ENCODE measurements around the gene SRP68.
"Not testable (repeated sequence)": the region's sequence is repeated elsewhere in the genome, so short reads cannot be mapped to it uniquely, and the experiment has no call there.

SRP68 gene

DNA sequence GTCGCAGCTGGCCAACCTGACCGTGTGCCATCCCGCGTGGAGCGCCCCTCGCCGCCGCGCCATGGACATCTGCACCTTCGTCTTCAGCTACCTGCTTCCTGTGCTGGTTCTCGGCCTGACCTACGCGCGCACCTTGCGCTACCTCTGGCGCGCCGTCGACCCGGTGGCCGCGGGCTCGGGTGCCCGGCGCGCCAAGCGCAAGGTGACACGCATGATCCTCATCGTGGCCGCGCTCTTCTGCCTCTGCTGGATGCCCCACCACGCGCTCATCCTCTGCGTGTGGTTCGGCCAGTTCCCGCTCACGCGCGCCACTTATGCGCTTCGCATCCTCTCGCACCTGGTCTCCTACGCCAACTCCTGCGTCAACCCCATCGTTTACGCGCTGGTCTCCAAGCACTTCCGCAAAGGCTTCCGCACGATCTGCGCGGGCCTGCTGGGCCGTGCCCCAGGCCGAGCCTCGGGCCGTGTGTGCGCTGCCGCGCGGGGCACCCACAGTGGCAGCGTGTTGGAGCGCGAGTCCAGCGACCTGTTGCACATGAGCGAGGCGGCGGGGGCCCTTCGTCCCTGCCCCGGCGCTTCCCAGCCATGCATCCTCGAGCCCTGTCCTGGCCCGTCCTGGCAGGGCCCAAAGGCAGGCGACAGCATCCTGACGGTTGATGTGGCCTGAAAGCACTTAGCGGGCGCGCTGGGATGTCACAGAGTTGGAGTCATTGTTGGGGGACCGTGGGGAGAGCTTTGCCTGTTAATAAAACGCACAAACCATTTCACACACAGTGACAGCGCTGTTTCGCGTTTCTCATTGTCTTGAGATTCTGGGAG lies 4.7 kb upstream of the SRP68 start:
- H3K4me3 ChIP-seq (ENCODE audit: low read depth in 1 of 2, low read length in 2 of 2): peak overlapping the region in 1 of 2 donors; percentile 48
- peaks cover 63 to 64% of the 10 kb centered on the region in 2 donors for H3K27me3 ChIP-seq (ENCODE audit: control insufficient read depth in 1 of 2, insufficient read depth in 2 of 2, low read length in 2 of 2)
- no peak overlapping the region for H3K9ac ChIP-seq (ENCODE audit: low read depth in 1 of 2, low read length in 2 of 2)
- H3K4me1 ChIP-seq (ENCODE audit: control insufficient read depth in 1 of 2, insufficient read depth in 2 of 2, low read length in 2 of 2): peaks cover 12 to 29% of the 10 kb centered on the region in 2 donors
- no peaks in the 10 kb centered on the region for H3K9me3 ChIP-seq (ENCODE audit: control insufficient read depth in 1 of 2, low read length in 2 of 2)
- no peaks in the 10 kb centered on the region for H3K36me3 ChIP-seq (ENCODE audit: control insufficient read depth in 1 of 2, insufficient read depth in 2 of 2, low read length in 2 of 2)
- H3K27ac ChIP-seq (ENCODE audit: low read depth, low read length): no peak overlapping the region

DNA sequence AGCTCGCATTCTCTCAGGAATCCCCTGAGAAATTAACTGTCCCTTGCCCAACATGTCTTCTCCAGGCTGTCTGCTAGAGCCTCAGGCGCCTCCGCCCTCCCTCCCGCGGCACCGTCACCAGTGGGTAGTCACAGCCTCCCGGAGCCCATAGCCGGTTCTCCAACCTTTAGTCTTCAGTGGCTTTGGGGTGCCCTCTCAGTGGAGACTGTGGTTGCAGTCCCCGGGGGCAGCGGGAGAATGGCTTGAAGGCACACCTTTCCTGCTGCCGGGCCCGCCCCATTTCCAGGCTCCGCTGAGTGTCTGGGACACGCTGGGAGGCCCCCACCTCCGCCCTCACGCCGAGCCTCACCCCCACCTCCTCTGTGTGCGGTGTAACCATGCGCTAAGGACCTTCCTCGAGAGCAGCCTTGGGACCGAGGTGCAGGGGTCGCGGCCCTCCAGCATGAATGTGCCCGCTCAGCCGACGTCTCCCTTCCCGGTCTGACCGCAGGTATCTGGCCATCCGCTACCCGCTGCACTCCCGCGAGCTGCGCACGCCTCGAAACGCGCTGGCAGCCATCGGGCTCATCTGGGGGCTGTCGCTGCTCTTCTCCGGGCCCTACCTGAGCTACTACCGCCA lies 3.9 kb upstream of the SRP68 start:
- Histone ChIP-seq H3K36me3 (ENCODE audit: control insufficient read depth in 1 of 2, insufficient read depth in 2 of 2, low read length in 2 of 2) (no peaks in the 10 kb centered on the region), H3K27me3 (ENCODE audit: control insufficient read depth in 1 of 2, insufficient read depth in 2 of 2, low read length in 2 of 2) (peaks cover 63 to 64% of the 10 kb centered on the region in 2 donors), H3K9me3 (ENCODE audit: control insufficient read depth in 1 of 2, low read length in 2 of 2) (no peaks in the 10 kb centered on the region), H3K4me3 (ENCODE audit: low read depth in 1 of 2, low read length in 2 of 2) (peak overlapping the region in 1 of 2 donors; percentile 48), H3K27ac (ENCODE audit: low read depth, low read length) (no peak overlapping the region), H3K9ac (ENCODE audit: low read depth in 1 of 2, low read length in 2 of 2) (no peak overlapping the region), H3K4me1 (ENCODE audit: control insufficient read depth in 1 of 2, insufficient read depth in 2 of 2, low read length in 2 of 2) (peaks cover 12 to 35% of the 10 kb centered on the region in 2 donors)

DNA sequence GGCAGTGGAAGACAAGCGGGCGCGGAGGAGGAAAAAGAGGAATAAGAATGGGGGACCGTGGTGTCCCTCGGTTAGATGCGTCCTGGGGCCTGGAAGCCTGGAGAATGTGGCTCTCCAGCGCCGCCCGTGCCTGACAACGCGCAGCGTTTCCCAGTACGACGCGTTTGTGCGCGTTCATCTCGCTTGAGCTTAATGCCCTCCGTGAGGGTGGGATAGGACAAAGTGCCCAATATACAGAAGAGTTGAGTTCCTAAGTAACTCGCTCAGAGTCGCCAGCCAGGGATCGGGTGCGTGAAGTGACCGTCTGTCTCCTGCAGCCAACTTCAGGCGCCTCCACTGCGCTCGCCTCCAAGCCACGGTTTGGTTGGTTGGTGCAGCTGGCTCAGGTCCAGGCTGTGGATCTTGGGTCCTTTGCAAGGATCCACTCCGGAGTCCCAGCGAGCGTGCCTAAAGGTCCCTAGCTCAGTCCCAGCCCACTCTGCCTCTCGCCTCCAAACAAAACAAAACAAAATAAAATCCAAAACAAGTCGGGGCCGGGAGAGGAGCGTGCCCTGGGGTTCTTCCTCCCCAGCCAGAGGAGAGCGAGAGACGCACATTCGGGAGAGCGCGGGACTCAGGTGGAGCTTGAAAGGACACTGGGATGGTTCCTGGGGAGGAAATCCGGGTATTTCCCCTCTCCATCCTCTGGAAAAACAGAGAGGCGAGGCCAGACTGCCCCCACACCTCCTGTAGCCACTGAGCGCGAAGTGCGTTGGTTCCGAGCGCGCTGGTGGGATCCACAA lies 3.2 kb upstream of the SRP68 start:
- peaks cover 63 to 64% of the 10 kb centered on the region in 2 donors for H3K27me3 ChIP-seq (ENCODE audit: control insufficient read depth in 1 of 2, insufficient read depth in 2 of 2, low read length in 2 of 2)
- no peak overlapping the region for H3K9ac ChIP-seq (ENCODE audit: low read depth in 1 of 2, low read length in 2 of 2)
- H3K9me3 ChIP-seq (ENCODE audit: control insufficient read depth in 1 of 2, low read length in 2 of 2): no peaks in the 10 kb centered on the region
- no peak overlapping the region for H3K27ac ChIP-seq (ENCODE audit: low read depth, low read length)
- peaks cover 17 to 42% of the 10 kb centered on the region in 2 donors for H3K4me1 ChIP-seq (ENCODE audit: control insufficient read depth in 1 of 2, insufficient read depth in 2 of 2, low read length in 2 of 2)
- no peaks in the 10 kb centered on the region for H3K36me3 ChIP-seq (ENCODE audit: control insufficient read depth in 1 of 2, insufficient read depth in 2 of 2, low read length in 2 of 2)
- peak overlapping the region; percentile 14 to 35 for H3K4me3 ChIP-seq (ENCODE audit: low read depth in 1 of 2, low read length in 2 of 2)

- no peak within 1 kb of the TSS for H3K9ac ChIP-seq (ENCODE audit: low read depth in 1 of 2, low read length in 2 of 2)
- H3K36me3 ChIP-seq (ENCODE audit: control insufficient read depth in 1 of 2, insufficient read depth in 2 of 2, low read length in 2 of 2): peaks cover 0 to 3% of the 10 kb centered on the region in 2 donors
- H3K4me3 ChIP-seq (ENCODE audit: low read depth in 1 of 2, low read length in 2 of 2): peak within 1 kb of the TSS; percentile 14 to 35
- H3K27ac ChIP-seq (ENCODE audit: low read depth, low read length): no peak within 1 kb of the TSS
- peaks cover 56 to 58% of the 10 kb centered on the region in 2 donors for H3K27me3 ChIP-seq (ENCODE audit: control insufficient read depth in 1 of 2, insufficient read depth in 2 of 2, low read length in 2 of 2)
- H3K4me1 ChIP-seq (ENCODE audit: control insufficient read depth in 1 of 2, insufficient read depth in 2 of 2, low read length in 2 of 2): peaks cover 21 to 43% of the 10 kb centered on the region in 2 donors
- H3K9me3 ChIP-seq (ENCODE audit: control insufficient read depth in 1 of 2, low read length in 2 of 2): no peaks in the 10 kb centered on the region
Measured at GRCh38 chr17:76074390-76075363, 2.4 kb upstream of the SRP68 start, which contains the start of gene GALR2. Gene GALR2, plus strand, starts transcription at chr17:76074781. Its CDS starts 103 bp downstream, at chr17:76074884.

DNA sequence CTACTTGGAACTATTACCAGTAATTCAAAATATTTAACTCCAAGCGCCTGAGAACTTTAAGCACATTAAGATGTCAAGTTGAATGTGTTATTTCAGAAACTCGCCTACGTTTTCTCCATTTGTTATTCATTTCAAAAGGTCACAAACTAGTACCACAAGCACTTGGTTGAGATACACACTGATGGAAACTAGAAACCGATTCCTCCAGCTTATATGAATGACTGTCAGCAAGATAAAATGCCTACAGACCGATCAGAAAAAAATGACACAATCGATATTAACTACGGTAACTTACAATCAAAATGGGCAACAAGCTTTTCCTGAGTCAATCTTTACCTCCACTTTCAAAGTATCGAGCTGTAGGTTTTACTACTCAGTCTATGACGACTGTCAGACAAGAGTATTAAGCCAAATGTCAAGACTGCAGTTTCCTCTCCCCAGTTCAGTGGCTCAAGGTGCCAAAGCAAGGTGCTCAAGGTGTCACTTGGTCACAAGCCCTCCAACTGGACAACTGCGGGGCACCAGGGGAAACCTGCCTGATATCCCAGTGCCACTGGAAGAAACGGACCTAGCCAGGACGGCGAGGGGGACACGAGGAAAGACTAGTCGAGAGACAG lies 678 bp downstream of the SRP68 start:
- H3K4me1 ChIP-seq (ENCODE audit: control insufficient read depth in 1 of 2, insufficient read depth in 2 of 2, low read length in 2 of 2): peaks cover 15 to 38% of the 10 kb centered on the region in 2 donors
- H3K4me3 ChIP-seq (ENCODE audit: low read depth in 1 of 2, low read length in 2 of 2): peak overlapping the region; percentile 97 to 99
- H3K9me3 ChIP-seq (ENCODE audit: control insufficient read depth in 1 of 2, low read length in 2 of 2): no peaks in the 10 kb centered on the region
- H3K9ac ChIP-seq (ENCODE audit: low read depth in 1 of 2, low read length in 2 of 2): peak overlapping the region; percentile 88 to 93
- H3K36me3 ChIP-seq (ENCODE audit: control insufficient read depth in 1 of 2, insufficient read depth in 2 of 2, low read length in 2 of 2): peaks cover 16 to 23% of the 10 kb centered on the region in 2 donors
- peaks cover 29 to 30% of the 10 kb centered on the region in 2 donors for H3K27me3 ChIP-seq (ENCODE audit: control insufficient read depth in 1 of 2, insufficient read depth in 2 of 2, low read length in 2 of 2)
- H3K27ac ChIP-seq (ENCODE audit: low read depth, low read length): no peak overlapping the region

DNA sequence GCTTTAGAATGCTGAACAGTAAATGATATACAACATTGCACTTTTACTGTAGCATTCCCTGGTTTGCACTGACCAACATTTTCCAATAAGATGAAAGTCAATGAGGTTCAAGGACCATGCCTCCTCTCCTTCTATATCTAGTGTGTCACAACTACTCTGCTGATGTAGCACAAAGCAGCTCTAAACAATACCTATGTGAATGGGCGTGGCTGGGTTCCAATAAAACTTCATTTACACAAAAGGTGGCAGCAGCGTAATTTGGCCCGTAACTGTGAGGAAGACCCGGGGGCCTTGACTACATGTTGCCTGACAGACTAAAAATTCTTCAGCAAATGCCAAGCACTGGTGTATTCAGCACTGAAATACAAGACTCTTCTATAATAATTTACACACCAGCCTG lies 6.5 kb downstream of the SRP68 start:
- Histone ChIP-seq H3K4me1 (ENCODE audit: control insufficient read depth in 1 of 2, insufficient read depth in 2 of 2, low read length in 2 of 2) (peaks cover 3 to 7% of the 10 kb centered on the region in 2 donors), H3K27me3 (ENCODE audit: control insufficient read depth in 1 of 2, insufficient read depth in 2 of 2, low read length in 2 of 2) (no peaks in the 10 kb centered on the region), H3K27ac (ENCODE audit: low read depth, low read length) (no peak overlapping the region), H3K9ac (ENCODE audit: low read depth in 1 of 2, low read length in 2 of 2) (no peak overlapping the region), H3K36me3 (ENCODE audit: control insufficient read depth in 1 of 2, insufficient read depth in 2 of 2, low read length in 2 of 2) (peaks cover 37 to 77% of the 10 kb centered on the region in 2 donors), H3K9me3 (ENCODE audit: control insufficient read depth in 1 of 2, low read length in 2 of 2) (no peaks in the 10 kb centered on the region), H3K4me3 (ENCODE audit: low read depth in 1 of 2, low read length in 2 of 2) (no peak overlapping the region)

DNA sequence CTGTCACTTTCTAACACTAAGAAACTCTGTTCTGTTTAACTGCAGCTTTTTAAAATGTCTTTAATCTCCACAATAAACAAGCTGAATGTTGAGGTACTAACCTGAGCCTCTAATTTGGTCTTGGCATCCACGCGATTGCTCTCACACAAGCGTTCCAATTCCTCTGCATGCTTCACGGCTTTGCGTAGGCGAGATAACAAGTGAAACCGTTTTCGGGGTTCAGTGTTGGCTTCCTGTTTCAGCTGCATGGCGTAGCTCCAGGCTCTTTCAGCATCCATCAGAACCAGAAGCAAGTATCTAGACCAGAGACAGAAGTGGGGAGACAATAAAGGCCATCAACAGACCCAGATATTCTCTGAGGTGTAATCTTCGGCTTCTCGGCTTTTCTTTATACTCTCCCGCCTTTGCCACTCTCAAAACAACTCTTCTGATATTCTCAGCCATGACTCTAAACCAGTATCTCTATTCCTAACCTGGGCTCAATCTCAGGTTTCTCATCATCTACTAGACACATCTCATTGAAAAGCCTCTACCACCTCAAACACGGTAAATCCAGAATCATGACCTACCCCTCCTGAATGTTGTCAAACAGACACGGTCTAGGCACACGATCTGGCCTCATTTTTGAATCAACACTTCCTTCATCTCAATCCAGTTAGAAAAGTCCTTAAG lies 8.3 kb downstream of the SRP68 start:
- H3K27ac ChIP-seq (ENCODE audit: low read depth, low read length): no peak overlapping the region
- H3K27me3 ChIP-seq (ENCODE audit: control insufficient read depth in 1 of 2, insufficient read depth in 2 of 2, low read length in 2 of 2): no peaks in the 10 kb centered on the region
- no peak overlapping the region for H3K4me3 ChIP-seq (ENCODE audit: low read depth in 1 of 2, low read length in 2 of 2)
- H3K9me3 ChIP-seq (ENCODE audit: control insufficient read depth in 1 of 2, low read length in 2 of 2): no peaks in the 10 kb centered on the region
- H3K9ac ChIP-seq (ENCODE audit: low read depth in 1 of 2, low read length in 2 of 2): no peak overlapping the region
- peaks cover 45 to 88% of the 10 kb centered on the region in 2 donors for H3K36me3 ChIP-seq (ENCODE audit: control insufficient read depth in 1 of 2, insufficient read depth in 2 of 2, low read length in 2 of 2)
- no peaks in the 10 kb centered on the region for H3K4me1 ChIP-seq (ENCODE audit: control insufficient read depth in 1 of 2, insufficient read depth in 2 of 2, low read length in 2 of 2)

DNA sequence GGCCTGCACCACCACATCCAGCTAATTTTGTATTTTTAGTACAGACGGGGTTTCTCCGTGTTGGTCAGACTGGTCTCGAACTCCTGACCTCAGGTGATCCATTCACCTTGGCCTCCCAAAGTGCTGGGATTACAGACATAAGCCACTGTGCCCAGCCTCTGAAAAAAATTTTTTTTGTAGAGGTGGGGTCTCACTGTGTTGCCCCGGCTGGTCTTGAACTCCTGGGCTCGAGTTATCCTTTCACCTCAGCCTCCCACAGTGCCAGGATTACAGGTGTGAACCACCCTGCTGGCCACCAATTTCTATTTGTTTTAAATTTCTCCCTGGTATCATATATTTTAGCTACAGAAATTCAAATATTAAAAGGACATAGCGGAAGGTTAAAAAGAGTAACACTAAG lies 14.1 kb downstream of the SRP68 start:
- not testable (repeated sequence) for H3K9me3 ChIP-seq (ENCODE audit: control insufficient read depth in 1 of 2, low read length in 2 of 2); H3K4me1 ChIP-seq (ENCODE audit: control insufficient read depth in 1 of 2, insufficient read depth in 2 of 2, low read length in 2 of 2); H3K9ac ChIP-seq (ENCODE audit: low read depth in 1 of 2, low read length in 2 of 2); H3K27ac ChIP-seq (ENCODE audit: low read depth, low read length); H3K4me3 ChIP-seq (ENCODE audit: low read depth in 1 of 2, low read length in 2 of 2); H3K27me3 ChIP-seq (ENCODE audit: control insufficient read depth in 1 of 2, insufficient read depth in 2 of 2, low read length in 2 of 2)
- peaks cover 40 to 88% of the 10 kb centered on the region in 2 donors for H3K36me3 ChIP-seq (ENCODE audit: control insufficient read depth in 1 of 2, insufficient read depth in 2 of 2, low read length in 2 of 2)
